ENCODE measurements around the gene ELP5.
A peak's percentile ranks its signal among the peaks of the same experiment; 100 is the strongest.

Gene ELP5

DNA sequence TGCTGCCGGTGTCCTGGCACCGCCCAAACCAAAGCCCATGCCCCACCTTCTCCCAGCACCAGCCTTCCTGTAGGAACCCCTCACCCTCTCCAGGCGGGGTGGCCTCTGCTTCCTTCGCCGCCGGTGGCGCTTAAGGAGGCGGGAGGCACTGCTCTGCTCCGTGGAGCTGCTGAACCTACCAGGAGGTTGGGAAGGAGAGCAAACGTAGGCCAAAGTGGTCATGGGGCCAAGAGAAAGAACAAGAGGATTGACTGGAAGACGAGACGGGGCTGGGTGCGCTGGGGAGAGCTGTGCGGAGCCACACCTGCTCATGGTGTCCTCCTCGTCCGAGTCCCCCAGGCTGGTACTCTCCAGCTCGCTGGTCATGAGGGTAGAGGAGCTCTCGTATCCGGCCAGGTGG is 22.5 kb upstream of the ELP5 start:
- Histone ChIP-seq H3K9me3 (ENCODE audit: low read depth, low read length) (no peaks in the 10 kb centered on the region), H3K27ac (no peak overlapping the region), H3K9ac (ENCODE audit: insufficient read length) (no peak overlapping the region), H3K36me3 (ENCODE audit: insufficient read depth, low read length) (peaks cover 61% of the 10 kb centered on the region), H3K4me3 (no peak overlapping the region)
- TF ChIP-seq POLR2AphosphoS5 (IDR thresholded peaks at IDR 0.05; ENCODE audit: borderline replicate concordance, low read depth, low read length): no peak
- TF ChIP-seq FOXP2 (optimal IDR thresholded peaks at IDR 0.05; ENCODE audit: control extremely low read depth, extremely low read length, insufficient read depth): no peak
- TF ChIP-seq EZH2 (IDR thresholded peaks at IDR 0.05): no peak
- DNase-seq (ENCODE audit: low read depth, low spot score): no peak

DNA sequence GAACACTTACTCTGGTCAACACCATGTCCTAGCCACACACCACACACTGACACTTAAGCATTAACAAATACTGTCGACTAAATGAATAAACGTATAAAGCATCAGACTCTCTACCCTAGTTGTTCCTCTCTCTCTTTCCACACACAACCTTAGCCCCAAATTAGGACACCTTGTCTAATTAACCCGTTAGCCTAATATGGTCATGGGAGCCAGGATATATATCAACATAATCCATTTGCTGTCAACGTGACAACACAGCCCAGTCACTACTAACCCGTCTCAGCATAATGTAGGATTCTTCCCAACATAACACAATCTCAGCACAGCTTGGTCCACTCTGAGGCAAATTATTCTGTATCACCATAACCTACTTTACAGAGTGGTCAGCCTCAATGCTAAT is 19.9 kb upstream of the ELP5 start:
- Histone ChIP-seq H3K27ac (no peak overlapping the region), H3K9ac (ENCODE audit: insufficient read length) (peak overlapping the region; percentile 62), H3K4me3 (peak overlapping the region; percentile 80), H3K9me3 (ENCODE audit: low read depth, low read length) (no peaks in the 10 kb centered on the region), H3K36me3 (ENCODE audit: insufficient read depth, low read length) (peaks cover 59% of the 10 kb centered on the region)
- no peak for TF ChIP-seq POLR2AphosphoS5 (IDR thresholded peaks at IDR 0.05; ENCODE audit: borderline replicate concordance, low read depth, low read length)
- TF ChIP-seq FOXP2 (optimal IDR thresholded peaks at IDR 0.05; ENCODE audit: control extremely low read depth, extremely low read length, insufficient read depth): no peak
- no peak for TF ChIP-seq EZH2 (IDR thresholded peaks at IDR 0.05)
- DNase-seq (ENCODE audit: low read depth, low spot score): no peak

GRCh38 chr17:7233701-7234082 is 18.3 kb upstream of the ELP5 start:
- no peak for DNase-seq (ENCODE audit: low read depth, low spot score)
- Histone ChIP-seq H3K36me3 (ENCODE audit: insufficient read depth, low read length) (peaks cover 48% of the 10 kb centered on the region), H3K9me3 (ENCODE audit: low read depth, low read length) (no peaks in the 10 kb centered on the region), H3K9ac (ENCODE audit: insufficient read length) (peak overlapping the region; percentile 88), H3K4me3 (peak overlapping the region; percentile 80), H3K27ac (peak overlapping the region; percentile 80)
- TF ChIP-seq POLR2AphosphoS5 (IDR thresholded peaks at IDR 0.05; ENCODE audit: borderline replicate concordance, low read depth, low read length): no peak
- no peak for TF ChIP-seq FOXP2 (optimal IDR thresholded peaks at IDR 0.05; ENCODE audit: control extremely low read depth, extremely low read length, insufficient read depth)
- TF ChIP-seq EZH2 (IDR thresholded peaks at IDR 0.05): no peak

DNA sequence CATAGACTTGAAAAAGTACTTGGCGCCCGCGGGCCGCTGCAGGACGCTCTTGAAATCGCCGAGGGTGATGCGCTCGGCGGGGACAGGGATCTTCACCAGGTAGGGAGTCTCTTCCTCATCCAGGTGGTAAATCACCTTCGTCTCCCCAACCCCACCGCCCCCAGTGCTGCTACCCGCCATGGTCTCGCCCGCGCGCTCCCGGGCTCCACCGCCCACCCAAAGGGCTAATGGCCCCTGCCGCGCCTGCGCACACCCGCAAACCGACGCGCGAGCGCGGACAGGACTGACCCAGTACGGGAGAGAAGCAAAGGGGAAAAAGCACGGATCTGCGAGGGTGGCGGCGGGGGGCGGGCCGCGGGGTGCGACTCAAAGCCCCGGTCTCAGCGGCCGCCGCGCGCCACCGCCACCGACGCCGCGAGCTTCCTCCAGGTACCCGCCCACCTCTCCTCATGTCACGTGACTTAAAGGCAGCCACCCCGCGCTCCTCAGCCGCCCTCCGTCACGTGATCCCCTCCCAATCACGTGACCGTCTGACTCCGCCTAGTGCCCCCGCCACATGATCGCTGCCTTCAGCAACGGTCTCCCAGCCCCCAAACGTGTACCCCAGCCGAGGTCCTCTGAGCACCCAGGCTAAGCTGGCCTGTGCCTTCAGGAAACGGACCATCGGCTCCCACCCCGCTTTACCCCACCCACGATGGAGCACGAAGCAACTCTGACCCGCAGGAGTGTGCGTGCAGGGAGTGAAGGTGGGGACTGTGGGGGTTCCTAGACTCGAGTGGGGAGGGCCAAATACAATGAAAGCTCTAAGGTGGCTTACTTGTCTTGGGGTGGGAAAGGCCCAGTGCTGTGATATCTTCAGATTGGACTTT is 17.7 kb upstream of the ELP5 start, which contains the start of gene DVL2:
Gene DVL2, minus strand, starts transcription at position 435 of the 869 bp plus-strand sequence. Its CDS starts 255 bp downstream, at position 180.
- peak within 1 kb of the TSS; percentile 80 for H3K27ac ChIP-seq
- H3K9me3 ChIP-seq (ENCODE audit: low read depth, low read length): no peaks in the 10 kb centered on the region
- peak within 1 kb of the TSS; percentile 80 for H3K4me3 ChIP-seq
- peaks cover 41% of the 10 kb centered on the region for H3K36me3 ChIP-seq (ENCODE audit: insufficient read depth, low read length)
- TF ChIP-seq FOXP2 (optimal IDR thresholded peaks at IDR 0.05; ENCODE audit: control extremely low read depth, extremely low read length, insufficient read depth) (no peak), EZH2 (IDR thresholded peaks at IDR 0.05) (no peak), POLR2AphosphoS5 (IDR thresholded peaks at IDR 0.05; ENCODE audit: borderline replicate concordance, low read depth, low read length) (peak; percentile 94)
- no peak for DNase-seq (ENCODE audit: low read depth, low spot score)
- H3K9ac ChIP-seq (ENCODE audit: insufficient read length): peak within 1 kb of the TSS; percentile 88

DNA sequence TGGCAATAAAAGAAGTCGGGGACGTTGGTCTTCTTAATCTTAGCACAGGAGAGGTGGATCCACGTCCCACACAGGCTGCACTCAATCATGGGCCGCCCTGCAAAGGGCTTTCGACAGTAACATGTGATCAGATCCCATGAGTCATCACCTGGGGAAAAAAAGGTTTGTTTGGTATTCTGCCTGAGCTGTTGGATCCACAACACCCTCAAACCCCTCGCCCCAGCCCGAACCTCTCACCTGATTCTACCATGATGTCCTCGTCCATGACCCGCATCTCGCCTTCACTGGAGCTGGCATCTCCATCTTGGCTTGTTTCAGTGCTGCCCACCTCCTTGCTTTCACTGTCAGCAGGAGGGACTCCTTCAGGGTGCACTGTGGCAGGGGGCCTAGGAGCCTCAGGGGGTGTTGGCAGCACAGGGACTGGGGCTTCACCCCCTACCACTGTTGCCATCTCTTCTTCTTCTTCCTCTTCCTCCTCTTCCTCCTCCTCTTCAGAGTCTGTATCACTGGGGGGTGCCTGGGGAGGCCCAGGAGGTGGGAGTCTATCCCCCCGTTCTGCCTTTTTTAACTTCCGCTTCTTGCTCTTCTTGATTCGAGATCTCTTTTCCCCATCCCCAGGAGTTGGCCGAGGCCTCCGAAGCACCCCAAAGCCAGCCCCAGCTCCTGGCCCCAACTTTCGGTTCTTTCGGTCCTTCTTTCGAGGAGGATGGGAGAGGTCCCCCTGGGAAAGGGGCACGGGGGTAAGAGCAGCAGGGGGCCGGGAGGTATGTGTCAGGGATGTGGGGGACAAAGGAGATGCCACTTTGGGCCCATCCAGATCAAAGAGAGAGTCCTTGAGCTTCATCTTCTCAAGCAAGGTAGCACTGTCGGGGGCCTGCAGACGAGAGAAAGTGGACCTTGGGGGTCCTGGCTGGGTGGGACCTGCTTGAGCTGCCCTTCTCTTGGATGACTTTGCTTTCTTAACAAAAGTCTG is 16.0 kb upstream of the ELP5 start:
- Histone ChIP-seq H3K9ac (ENCODE audit: insufficient read length) (no peak overlapping the region), H3K9me3 (ENCODE audit: low read depth, low read length) (no peaks in the 10 kb centered on the region), H3K36me3 (ENCODE audit: insufficient read depth, low read length) (peaks cover 40% of the 10 kb centered on the region), H3K27ac (peak overlapping the region; percentile 95; the same call in 1 of the 2 replicates), H3K4me3 (no peak overlapping the region)
- TF ChIP-seq POLR2AphosphoS5 (IDR thresholded peaks at IDR 0.05; ENCODE audit: borderline replicate concordance, low read depth, low read length) (no peak), FOXP2 (optimal IDR thresholded peaks at IDR 0.05; ENCODE audit: control extremely low read depth, extremely low read length, insufficient read depth) (no peak), EZH2 (IDR thresholded peaks at IDR 0.05) (no peak)
- no peak for DNase-seq (ENCODE audit: low read depth, low spot score)

DNA sequence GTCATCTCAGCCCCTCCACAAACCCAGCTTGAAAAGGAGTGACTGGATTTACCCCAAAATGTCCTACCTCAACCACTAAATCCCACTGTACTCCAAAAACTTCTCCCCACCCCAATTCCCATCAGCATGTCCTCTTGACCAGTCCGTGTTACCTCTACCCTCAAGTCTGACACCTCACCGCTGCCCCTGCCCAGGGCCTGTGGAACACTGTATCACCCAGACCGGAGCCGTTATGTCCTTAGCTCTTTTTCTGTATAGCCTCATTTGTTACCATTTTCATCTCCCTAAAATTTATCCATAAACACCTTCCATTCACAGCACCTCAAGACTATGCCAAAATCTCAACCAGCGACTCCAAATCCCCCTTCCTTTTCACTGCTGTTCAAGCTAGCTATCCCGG is 15.2 kb upstream of the ELP5 start:
- Histone ChIP-seq H3K36me3 (ENCODE audit: insufficient read depth, low read length) (peaks cover 42% of the 10 kb centered on the region), H3K9ac (ENCODE audit: insufficient read length) (peak overlapping the region; percentile 95), H3K4me3 (peak overlapping the region; percentile 95; the same call in 1 of the 2 replicates), H3K9me3 (ENCODE audit: low read depth, low read length) (no peaks in the 10 kb centered on the region), H3K27ac (peak overlapping the region; percentile 95)
- DNase-seq (ENCODE audit: low read depth, low spot score): no peak
- TF ChIP-seq EZH2 (IDR thresholded peaks at IDR 0.05): no peak
- no peak for TF ChIP-seq FOXP2 (optimal IDR thresholded peaks at IDR 0.05; ENCODE audit: control extremely low read depth, extremely low read length, insufficient read depth)
- no peak for TF ChIP-seq POLR2AphosphoS5 (IDR thresholded peaks at IDR 0.05; ENCODE audit: borderline replicate concordance, low read depth, low read length)

DNA sequence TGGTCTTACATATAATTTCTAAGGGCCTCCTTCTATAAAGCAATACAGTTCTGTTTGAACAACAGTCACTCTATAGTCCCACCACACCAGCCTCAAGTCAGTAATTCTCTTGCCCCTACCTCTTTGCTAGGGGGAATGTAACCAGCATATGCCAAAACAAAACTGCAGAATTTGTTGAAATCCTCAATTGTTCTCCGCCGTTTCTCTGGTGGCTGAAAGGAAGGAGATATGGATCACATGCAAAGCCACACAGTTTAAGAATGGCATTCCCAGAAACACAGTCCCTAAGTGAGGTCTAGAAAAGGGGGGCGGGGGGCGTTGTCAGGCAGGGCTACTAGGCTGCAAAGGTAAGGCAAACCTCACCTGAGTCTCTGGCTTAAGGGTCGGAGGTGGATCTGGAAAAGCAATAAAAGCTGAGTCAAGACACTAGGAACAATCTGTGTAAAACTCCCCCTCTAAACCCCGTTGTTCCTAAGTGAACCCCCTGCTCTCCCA is 14.7 kb upstream of the ELP5 start:
- no peak for DNase-seq (ENCODE audit: low read depth, low spot score)
- H3K4me3 ChIP-seq: peak overlapping the region; percentile 95
- peak overlapping the region; percentile 95 for H3K27ac ChIP-seq
- H3K36me3 ChIP-seq (ENCODE audit: insufficient read depth, low read length): peaks cover 42% of the 10 kb centered on the region
- H3K9me3 ChIP-seq (ENCODE audit: low read depth, low read length): no peaks in the 10 kb centered on the region
- TF ChIP-seq EZH2 (IDR thresholded peaks at IDR 0.05) (no peak), FOXP2 (optimal IDR thresholded peaks at IDR 0.05; ENCODE audit: control extremely low read depth, extremely low read length, insufficient read depth) (no peak), POLR2AphosphoS5 (IDR thresholded peaks at IDR 0.05; ENCODE audit: borderline replicate concordance, low read depth, low read length) (no peak)
- H3K9ac ChIP-seq (ENCODE audit: insufficient read length): peak overlapping the region; percentile 95

Measured in SK-N-MC (cell line).